HG03139 (cell line): ENCODE measurements around the gene ZRSR2.
"Not testable (repeated sequence)": the region's sequence is repeated elsewhere in the genome, so short reads cannot be mapped to it uniquely, and the experiment has no call there.

ENCODE experiments used
- ATAC-seq: cut with Tn5 transposase; IDR thresholded peaks from one replicate; pipeline ENCODE4 v1.9.1; 2021; ENCODE audit not compliant: unreplicated experiment

The ZRSR2 gene

GRCh38 chrX:15790769-15791290, 546 bp downstream of the ZRSR2 start:
- ATAC-seq: peak; percentile 25

GRCh38 chrX:15797707-15798106, 7.4 kb downstream of the ZRSR2 start:
- ATAC-seq: no peak

- no peak for ATAC-seq
Observed at GRCh38 chrX:15804563-15804962, 14.3 kb downstream of the ZRSR2 start.

DNA sequence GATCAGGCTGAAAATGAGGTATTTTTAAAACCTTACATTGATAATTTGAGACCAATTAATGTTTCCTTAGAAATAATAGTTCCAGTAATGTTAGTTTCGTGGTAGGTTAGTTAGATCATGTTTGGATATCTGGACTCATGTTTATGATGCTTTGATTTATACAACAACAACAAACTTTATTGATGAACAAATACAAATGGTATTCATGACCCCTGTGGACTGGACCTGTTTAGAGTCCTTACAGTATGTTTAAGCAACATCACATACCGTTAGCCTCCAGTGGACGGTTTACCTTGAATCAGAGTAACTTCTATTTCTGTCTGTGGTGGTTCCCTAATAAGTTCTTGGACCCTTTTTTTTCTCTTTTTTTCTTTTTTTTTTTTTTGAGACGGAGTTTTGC, 18.0 kb downstream of the ZRSR2 start:
- ATAC-seq: no peak

DNA sequence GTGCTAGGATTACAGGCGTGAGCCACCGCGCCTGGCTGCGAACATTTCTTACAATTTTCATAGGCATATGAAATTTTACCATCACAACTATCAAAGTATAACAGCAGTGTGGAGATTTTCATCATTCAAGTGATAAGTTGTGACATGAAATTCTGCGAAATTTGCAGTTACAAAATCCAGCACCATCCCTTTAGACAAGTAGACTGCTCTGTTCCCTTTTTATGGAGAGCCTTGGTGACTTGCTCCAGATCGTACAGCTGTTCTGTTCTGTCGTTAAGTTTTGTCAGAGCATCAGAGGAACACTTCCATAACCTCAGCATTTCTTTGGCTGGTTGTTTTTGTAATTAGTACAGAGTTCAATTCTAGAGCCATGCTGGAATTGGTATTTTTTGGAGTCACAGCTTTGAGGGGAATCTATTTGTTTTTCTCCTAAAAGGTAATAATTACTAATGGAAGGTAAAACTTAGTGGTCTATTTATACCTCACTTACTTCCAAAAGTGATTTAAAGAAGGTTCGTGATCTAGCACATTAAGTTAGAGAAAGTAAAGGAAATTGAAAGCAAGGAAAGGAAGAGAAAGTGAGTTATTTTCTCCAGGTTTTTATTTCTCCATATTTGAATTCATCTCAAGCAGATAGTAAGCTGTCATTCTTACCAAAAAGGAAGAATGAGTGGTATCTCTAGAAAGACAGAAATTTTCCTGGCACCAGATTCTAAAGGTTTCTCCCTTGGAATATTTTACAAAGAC, 22.1 kb downstream of the ZRSR2 start:
- ATAC-seq: no peak

DNA sequence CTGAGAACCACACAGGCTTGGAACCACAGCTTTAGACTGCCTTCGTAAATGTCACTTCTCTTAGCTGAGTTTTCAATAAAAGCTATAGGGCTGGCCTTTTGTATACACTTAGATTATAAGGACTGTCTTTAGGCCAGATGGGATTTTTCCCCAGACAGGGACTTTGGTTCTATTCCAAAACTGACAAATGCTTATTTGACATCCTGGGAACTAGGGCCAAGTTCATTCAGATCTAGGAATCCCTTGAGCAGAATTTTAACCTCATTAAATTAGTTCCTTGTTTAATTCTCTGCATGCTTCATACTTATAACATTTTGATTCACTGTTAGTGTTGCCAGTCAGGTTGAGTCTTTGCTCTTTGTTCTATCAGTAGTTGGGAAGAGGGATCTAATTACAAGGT, 23.1 kb downstream of the ZRSR2 start:
- no peak for ATAC-seq

DNA sequence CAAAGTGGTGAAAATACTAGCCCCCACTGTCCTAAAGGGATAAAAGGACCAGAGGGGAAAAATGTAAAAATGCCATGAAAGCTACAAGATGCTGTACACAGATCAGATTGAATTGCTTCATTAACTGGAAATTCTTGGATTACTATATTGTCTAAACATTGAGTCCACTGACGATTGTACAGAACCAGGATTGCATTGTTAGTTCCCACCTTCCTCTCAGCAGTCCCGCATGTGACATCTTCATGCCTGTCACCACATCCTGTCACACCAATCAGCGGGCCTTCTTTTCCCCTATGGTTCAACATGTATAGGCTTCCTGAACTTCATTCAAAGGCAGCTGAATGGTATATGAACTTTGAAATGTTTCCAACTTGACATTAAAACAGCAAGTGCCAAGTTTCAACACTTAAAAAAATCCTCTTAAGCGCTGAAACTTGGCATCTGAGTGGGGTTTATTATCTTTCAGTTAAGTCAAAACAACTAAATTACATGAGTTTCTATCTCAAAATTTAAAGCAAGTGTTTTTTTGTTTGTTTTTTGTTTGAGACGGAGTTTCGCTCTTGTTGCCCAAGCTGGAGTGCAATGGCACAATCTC, 24.6 kb downstream of the ZRSR2 start:
- no peak for ATAC-seq

DNA sequence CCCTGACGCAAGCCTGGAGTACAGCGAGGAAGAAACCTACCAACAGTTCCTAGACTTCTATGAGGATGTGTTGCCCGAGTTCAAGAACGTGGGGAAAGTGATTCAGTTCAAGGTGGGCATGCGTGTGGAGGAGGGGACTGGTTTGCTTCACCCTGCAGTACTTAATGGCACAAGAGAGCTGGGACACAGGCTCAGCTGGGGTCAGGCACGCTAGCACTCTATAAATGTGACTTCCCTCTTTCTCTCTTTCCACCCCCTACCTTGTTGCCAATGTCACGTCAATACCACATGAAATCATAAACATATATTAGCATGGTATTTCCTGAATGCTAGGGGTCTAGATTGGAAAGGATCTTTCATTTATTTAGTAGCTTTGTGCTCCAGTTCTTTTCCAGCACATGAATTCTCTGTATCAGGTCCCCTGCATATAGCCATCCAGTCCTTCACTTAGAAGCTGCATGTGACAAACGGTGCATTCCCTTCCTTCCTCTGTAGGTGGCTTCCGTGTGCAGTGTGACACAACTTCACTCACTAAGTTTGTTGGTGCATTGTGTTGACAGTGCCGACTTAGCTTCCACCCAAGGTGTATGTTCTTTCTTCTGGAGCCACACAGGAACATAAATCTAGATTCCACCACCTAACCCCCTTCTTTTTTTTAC, 25.6 kb downstream of the ZRSR2 start:
- ATAC-seq: peak; percentile 60

- ATAC-seq: no peak
Observed at GRCh38 chrX:15816438-15816809, 26.1 kb downstream of the ZRSR2 start.

GRCh38 chrX:15816886-15817285, 26.6 kb downstream of the ZRSR2 start:
- ATAC-seq: no peak

DNA sequence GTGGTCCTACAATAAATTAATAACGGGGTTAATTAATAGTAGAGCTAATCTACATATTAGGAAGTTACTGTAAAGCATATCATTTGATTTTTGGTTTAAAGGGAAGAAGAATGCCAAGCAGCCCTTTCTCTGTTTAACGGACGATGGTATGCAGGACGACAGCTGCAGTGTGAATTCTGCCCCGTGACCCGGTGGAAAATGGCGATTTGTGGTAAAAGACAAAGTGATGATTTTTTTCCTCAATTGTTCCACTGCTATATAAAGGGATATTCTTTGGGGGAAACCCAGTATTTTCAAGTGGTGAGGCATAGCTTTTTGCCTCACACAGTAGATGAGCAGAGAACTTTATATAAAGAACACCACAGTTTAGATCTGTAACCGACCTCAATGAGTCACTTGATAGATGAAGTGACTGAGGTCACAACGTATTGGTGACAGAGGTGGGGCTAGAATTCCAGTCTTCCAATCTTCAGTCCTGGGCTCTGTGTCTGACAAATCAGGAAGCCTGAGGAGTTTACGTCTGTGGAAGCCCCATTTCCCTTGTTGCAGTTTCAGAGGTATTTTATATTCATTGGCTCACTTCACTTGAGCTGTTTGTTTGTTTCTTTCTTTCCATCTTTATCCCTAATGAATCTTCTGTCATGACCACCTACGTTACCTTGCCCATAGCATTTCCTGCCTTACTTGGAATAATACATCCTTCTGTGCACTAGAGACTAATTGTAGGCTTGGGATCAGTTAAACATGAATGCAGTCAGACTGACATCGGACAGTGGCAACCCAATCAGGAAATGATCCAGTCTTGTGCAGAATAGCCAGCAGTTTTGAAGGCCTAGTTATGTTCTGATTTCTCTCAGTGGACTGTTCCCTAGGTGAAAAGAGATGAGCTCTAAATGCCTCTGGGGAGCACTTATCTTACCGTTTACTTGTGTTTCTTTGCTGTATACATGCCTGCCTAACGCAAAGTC, 30.1 kb downstream of the ZRSR2 start:
- no peak for ATAC-seq

DNA sequence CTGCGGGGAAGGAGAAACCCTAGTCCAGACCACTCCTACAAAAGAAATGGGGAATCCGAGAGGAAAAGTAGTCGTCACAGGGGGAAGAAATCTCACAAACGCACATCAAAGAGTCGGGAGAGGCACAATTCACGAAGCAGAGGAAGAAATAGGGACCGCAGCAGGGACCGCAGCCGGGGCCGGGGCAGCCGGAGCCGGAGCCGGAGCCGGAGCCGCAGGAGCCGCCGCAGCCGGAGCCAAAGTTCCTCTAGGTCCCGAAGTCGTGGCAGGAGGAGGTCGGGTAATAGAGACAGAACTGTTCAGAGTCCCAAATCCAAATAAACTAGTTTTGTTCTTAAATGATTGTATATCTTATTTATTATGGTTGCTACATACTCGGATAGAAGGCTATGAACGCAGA, 32.6 kb downstream of the ZRSR2 start:
- ATAC-seq: no peak

GRCh38 chrX:15825936-15826335, 35.7 kb downstream of the ZRSR2 start:
- no peak for ATAC-seq

- ATAC-seq: no peak
Observed at GRCh38 chrX:15829217-15829616, 38.9 kb downstream of the ZRSR2 start.

DNA sequence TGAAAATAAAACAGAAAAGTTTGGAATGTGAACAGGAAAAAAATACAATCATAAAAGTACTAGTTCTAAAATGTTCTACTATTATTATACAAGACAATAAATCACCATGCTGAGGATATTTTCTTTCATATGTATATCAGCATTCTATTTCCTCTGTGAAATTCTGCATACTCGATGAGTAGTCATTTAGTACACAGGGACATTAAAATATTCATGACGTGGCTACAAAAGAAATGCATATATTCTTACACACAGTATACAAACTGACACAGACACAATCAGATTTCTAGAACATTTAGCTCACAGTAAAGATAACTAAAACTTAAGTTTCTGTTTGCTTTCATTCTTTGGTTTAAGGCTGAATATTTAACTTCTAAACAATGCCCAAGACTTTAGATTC, 41.1 kb downstream of the ZRSR2 start:
- not testable (repeated sequence) for ATAC-seq

DNA sequence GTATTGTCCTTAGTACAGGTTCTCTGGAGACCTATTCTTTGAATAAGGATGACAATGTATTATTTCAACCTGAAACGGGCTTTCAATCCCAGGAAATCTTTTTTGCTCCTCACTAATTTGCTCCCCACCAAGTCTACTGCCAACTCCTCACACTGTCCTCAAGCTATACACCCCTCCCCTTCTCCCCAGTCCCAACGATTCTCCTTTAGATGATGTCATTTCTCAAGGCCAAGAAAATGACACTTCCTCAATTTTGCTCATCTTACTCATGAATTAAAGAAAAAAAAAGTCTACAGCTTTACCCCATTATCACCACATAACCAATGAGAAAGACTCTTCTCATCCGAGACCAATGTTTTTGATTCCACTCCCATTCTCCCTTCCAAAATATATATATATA, 43.8 kb downstream of the ZRSR2 start:
- ATAC-seq: no peak

- no peak for ATAC-seq
Observed at GRCh38 chrX:15834827-15835595, 44.7 kb downstream of the ZRSR2 start.

DNA sequence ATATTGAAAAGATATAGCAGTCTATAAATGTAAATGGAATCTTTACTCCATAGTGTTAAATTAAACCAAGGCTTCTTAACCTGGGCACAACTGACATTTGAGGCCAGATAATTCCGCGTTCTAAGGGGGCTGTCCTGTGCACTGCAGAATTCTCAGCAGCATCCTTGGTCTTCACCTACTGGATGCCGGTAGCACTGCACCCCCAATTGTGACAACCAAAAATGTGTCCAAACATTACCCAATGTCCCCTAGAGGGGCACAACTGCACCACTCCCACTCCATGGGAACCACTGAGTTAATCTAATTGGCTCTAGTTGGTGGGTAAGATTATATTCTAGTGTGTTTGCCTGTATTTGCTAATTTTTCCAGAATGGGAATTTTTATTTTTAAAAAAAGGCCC, 47.7 kb downstream of the ZRSR2 start:
- no peak for ATAC-seq

GRCh38 chrX:15841853-15842516, 51.7 kb downstream of the ZRSR2 start:
- ATAC-seq: no peak

- no peak for ATAC-seq
Observed at GRCh38 chrX:15843960-15844359, 53.7 kb downstream of the ZRSR2 start.
